Measurements from ENCODE around the gene MAP2K5. TPM values are rescaled to one million over a fixed set of nuclear protein-coding genes. Genes with fewer than 3 reads are reported as not detected.
"Not testable (repeated sequence)": the region's sequence is repeated elsewhere in the genome, so short reads cannot be mapped to it uniquely, and the experiment has no call there.

The MAP2K5 gene
- total RNA-seq, 1 donor from 2014 or later, result 25.0 TPM

DNA sequence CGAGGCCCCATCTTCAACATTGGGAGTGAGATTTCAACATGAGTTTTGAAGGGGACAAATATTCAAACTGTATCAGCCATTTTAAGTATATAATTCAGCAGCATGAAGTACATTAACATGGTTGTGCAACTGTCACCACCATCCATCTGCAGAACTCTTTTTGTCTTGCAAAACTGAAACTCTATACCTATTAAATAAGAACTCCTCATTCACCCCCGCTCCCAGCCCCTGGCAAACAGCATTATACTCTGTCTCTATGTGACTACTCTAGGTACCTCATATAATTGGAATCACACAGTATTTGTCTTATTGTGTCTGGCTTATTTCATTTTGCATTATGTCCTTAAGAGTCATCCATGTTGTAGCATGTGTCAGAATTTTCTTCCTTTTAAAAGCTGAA lies 110.1 kb downstream of the MAP2K5 start:
- Histone ChIP-seq H3K4me1 (no peaks in the 10 kb centered on the region), H3K36me3 (peaks cover 58% of the 10 kb centered on the region), H3K9me3 (replicated peaks) (peaks cover 35% of the 10 kb centered on the region), H3K27ac (replicated peaks) (no peak overlapping the region), H3K27me3 (ENCODE audit: low read depth) (no peaks in the 10 kb centered on the region), H3K4me3 (no peak overlapping the region)
- no peak for TF ChIP-seq CTCF (IDR thresholded peaks at IDR 0.05; ENCODE audit: borderline replicate concordance)
- no peak for DNase-seq
- intact Hi-C loops (cut with micrococcal nuclease), result no loop called here

- no peak for DNase-seq
- H3K36me3 ChIP-seq, result peaks cover 42% of the 10 kb centered on the region
These were observed 117.9 kb downstream of the MAP2K5 start for GRCh38 chr15:67660446-67660845.

GRCh38 chr15:67660874-67661606 lies 118.5 kb downstream of the MAP2K5 start:
- no peak for DNase-seq
- H3K27me3 ChIP-seq (ENCODE audit: low read depth), result no peaks in the 10 kb centered on the region
- H3K27ac ChIP-seq (replicated peaks), result no peak overlapping the region
- H3K36me3 ChIP-seq, result peaks cover 36% of the 10 kb centered on the region
- no peak overlapping the region for H3K4me3 ChIP-seq
- H3K4me1 ChIP-seq, result peaks cover 5% of the 10 kb centered on the region
- TF ChIP-seq CTCF (IDR thresholded peaks at IDR 0.05; ENCODE audit: borderline replicate concordance), result no peak
- peaks cover 2% of the 10 kb centered on the region for H3K9me3 ChIP-seq (replicated peaks)
- intact Hi-C loops (cut with micrococcal nuclease), result no loop called here

More at GRCh38 chr15:67660446-67660845, 117.9 kb downstream of the MAP2K5 start:
- H3K4me1 ChIP-seq, result peaks cover 5% of the 10 kb centered on the region
- TF ChIP-seq CTCF (IDR thresholded peaks at IDR 0.05; ENCODE audit: borderline replicate concordance), result no peak
- no peaks in the 10 kb centered on the region for H3K27me3 ChIP-seq (ENCODE audit: low read depth)
- intact Hi-C loops (cut with micrococcal nuclease), result no loop called here
- H3K9me3 ChIP-seq (replicated peaks), result peaks cover 8% of the 10 kb centered on the region
- H3K4me3 ChIP-seq, result no peak overlapping the region
- H3K27ac ChIP-seq (replicated peaks), result no peak overlapping the region

GRCh38 chr15:67670647-67671305 lies 128.3 kb downstream of the MAP2K5 start:
- H3K27ac ChIP-seq (replicated peaks), result no peak overlapping the region
- H3K9me3 ChIP-seq (replicated peaks), result peaks cover 4% of the 10 kb centered on the region
- DNase-seq, result no peak
- TF ChIP-seq CTCF (IDR thresholded peaks at IDR 0.05; ENCODE audit: borderline replicate concordance), result no peak
- H3K4me1 ChIP-seq, result no peaks in the 10 kb centered on the region
- intact Hi-C loops (cut with micrococcal nuclease), result no loop called here
- no peak overlapping the region for H3K4me3 ChIP-seq
- no peaks in the 10 kb centered on the region for H3K27me3 ChIP-seq (ENCODE audit: low read depth)
- peaks cover 4% of the 10 kb centered on the region for H3K36me3 ChIP-seq

- H3K9me3 ChIP-seq (replicated peaks); H3K27ac ChIP-seq (replicated peaks); intact Hi-C loops (cut with micrococcal nuclease); DNase-seq; H3K27me3 ChIP-seq (ENCODE audit: low read depth); H3K36me3 ChIP-seq; H3K4me1 ChIP-seq; H3K4me3 ChIP-seq: not testable (repeated sequence)
These were observed 130.3 kb downstream of the MAP2K5 start for GRCh38 chr15:67672834-67673233.

DNA sequence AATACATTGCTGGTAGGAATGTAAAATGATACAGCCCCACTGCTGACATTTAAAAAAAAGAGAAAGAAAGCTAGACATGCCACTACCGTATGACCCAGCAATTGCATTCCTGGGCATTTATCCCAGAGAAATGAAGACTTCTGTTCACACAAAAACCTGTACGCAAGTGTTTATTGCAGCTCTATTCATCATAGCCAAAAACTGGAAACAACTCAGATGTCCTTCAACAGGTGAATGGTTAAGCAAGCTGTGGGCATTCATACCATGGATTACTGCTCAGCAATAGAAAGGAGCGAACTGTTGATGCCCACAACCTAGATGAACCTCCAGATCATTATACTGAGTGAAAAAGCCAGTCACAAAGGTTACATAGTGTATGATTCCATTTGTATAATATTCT lies 132.5 kb downstream of the MAP2K5 start:
- Histone ChIP-seq H3K4me1 (no peaks in the 10 kb centered on the region), H3K27me3 (ENCODE audit: low read depth) (no peaks in the 10 kb centered on the region), H3K4me3 (no peak overlapping the region), H3K36me3 (no peaks in the 10 kb centered on the region), H3K27ac (replicated peaks) (no peak overlapping the region), H3K9me3 (replicated peaks) (peaks cover 4% of the 10 kb centered on the region)
- no peak for DNase-seq
- intact Hi-C loops (cut with micrococcal nuclease), result no loop called here
- no peak for TF ChIP-seq CTCF (IDR thresholded peaks at IDR 0.05; ENCODE audit: borderline replicate concordance)

Data from left ventricle myocardium inferior (tissue), 1 donor.